Neural cell (in vitro differentiated cells): ENCODE results near the gene BMPR1B. TPM values are rescaled to one million over a fixed set of nuclear protein-coding genes. Genes with fewer than 3 reads are reported as not detected.

ENCODE experiments used
- H2AFZ ChIP-seq: fragments of 200-600, 300-800 bp; sonication (generic), shearing (Covaris generic); 2 replicates; pipeline ENCODE4 v1.6.0; 2014; ENCODE audit warnings: low read depth, mild to moderate bottlenecking, antibody characterized with exemption, low read length, moderate library complexity
- H3F3A ChIP-seq: fragments of 200-600 bp; shearing (Covaris generic); 2 replicates; pipeline ENCODE4 v1.6.1; 2016; ENCODE audit warnings: mild to moderate bottlenecking, moderate library complexity, mixed read lengths, antibody characterized with exemption, low read length; ENCODE audit not compliant: insufficient read depth, poor library complexity, severe bottlenecking
- H3K27ac ChIP-seq: fragments of 200-600, 300-800 bp; sonication (generic), shearing (Covaris generic); 2 replicates; pipeline ENCODE4 v1.5.1; 2014; ENCODE audit warnings: mild to moderate bottlenecking, low read length, moderate library complexity
- H3K27me3 ChIP-seq: fragments of 300-800, 200-600 bp; sonication (generic), shearing (Covaris generic); 2 replicates; pipeline ENCODE4 v1.6.0; 2014; ENCODE audit warnings: mild to moderate bottlenecking, low read depth, low read length, moderate library complexity; ENCODE audit not compliant: insufficient read depth
- H3K36me3 ChIP-seq: fragments of 300-800, 200-600 bp; sonication (generic), shearing (Covaris generic); 2 replicates; pipeline ENCODE4 v1.5.1; 2014; ENCODE audit warnings: mild to moderate bottlenecking, antibody characterized with exemption, low read length, moderate library complexity; ENCODE audit not compliant: insufficient read depth
- H3K4me2 ChIP-seq: fragments of 300-800, 200-600 bp; sonication (generic), shearing (Covaris generic); 2 replicates; pipeline ENCODE4 v1.6.0; 2014; ENCODE audit warnings: mild to moderate bottlenecking, low read length
- H3K4me3 ChIP-seq: fragments of 300-800, 200-600 bp; sonication (generic), shearing (Covaris generic); 2 replicates; pipeline ENCODE4 v1.5.1; 2014; ENCODE audit warnings: mild to moderate bottlenecking, low read length, moderate library complexity
- H3K79me2 ChIP-seq: fragments of 200-600 bp; shearing (Covaris generic); replicated peaks from 2 replicates; pipeline ENCODE4 v1.6.0; 2014; ENCODE audit warnings: mild to moderate bottlenecking, low read length, moderate library complexity; ENCODE audit not compliant: insufficient read depth
- H3K9ac ChIP-seq: fragments of 300-800, 200-600 bp; sonication (generic), shearing (Covaris generic); 2 replicates; pipeline ENCODE4 v1.6.1; 2016; ENCODE audit warnings: mild to moderate bottlenecking, low read length, mixed read lengths
- H3K9me2 ChIP-seq: fragments of 200-600 bp; shearing (Covaris generic); 2 replicates; pipeline ENCODE4 v1.6.1; 2016; ENCODE audit warnings: mild to moderate bottlenecking, low read length, mixed read lengths; ENCODE audit not compliant: insufficient read depth
- H3K9me3 ChIP-seq: fragments of 200-600, 300-800 bp; sonication (generic), shearing (Covaris generic); 2 replicates; pipeline ENCODE4 v1.6.1; 2016; ENCODE audit warnings: mild to moderate bottlenecking, mixed run types, low read length, moderate library complexity, mixed read lengths
- H4K20me1 ChIP-seq: fragments of 200-600 bp; shearing (Covaris generic); 2 replicates; pipeline ENCODE4 v1.6.1; 2016; ENCODE audit warnings: mild to moderate bottlenecking, mixed run types; ENCODE audit not compliant: insufficient read depth
- CTCF ChIP-seq: fragments of 450-650 bp; IDR thresholded peaks from 2 replicates; pipeline ENCODE4 v1.5.1; 2014; ENCODE audit warnings: antibody characterized with exemption, mild to moderate bottlenecking, moderate library complexity; ENCODE audit not compliant: poor library complexity, severe bottlenecking
- EP300 ChIP-seq: fragments of 450-650 bp; conservative IDR thresholded peaks from 2 replicates; pipeline ENCODE4 v1.6.1; 2014; ENCODE audit warnings: antibody characterized with exemption, mild to moderate bottlenecking, moderate library complexity; ENCODE audit not compliant: poor library complexity, severe bottlenecking
- EZH2 ChIP-seq: fragments of 200-600, 300-800 bp; shearing (Covaris generic), sonication (generic); IDR thresholded peaks from 2 replicates; pipeline ENCODE4 v1.6.1; 2014; ENCODE audit warnings: antibody characterized with exemption, low read length, borderline replicate concordance, mild to moderate bottlenecking; ENCODE audit not compliant: insufficient read depth, poor library complexity, severe bottlenecking
- MXI1 ChIP-seq: fragments of 450-650 bp; conservative IDR thresholded peaks from 2 replicates; pipeline ENCODE4 v1.6.1; 2014; ENCODE audit warnings: antibody characterized with exemption, mild to moderate bottlenecking; ENCODE audit not compliant: poor library complexity, severe bottlenecking
- POLR2AphosphoS5 ChIP-seq: IDR thresholded peaks from 2 replicates; pipeline ENCODE4 v1.6.1; 2012
- RAD21 ChIP-seq: fragments of 450-650 bp; conservative IDR thresholded peaks from 2 replicates; pipeline ENCODE4 v1.6.1; 2014; ENCODE audit warnings: antibody characterized with exemption, mild to moderate bottlenecking, moderate library complexity
- REST ChIP-seq: IDR thresholded peaks from 2 replicates; pipeline ENCODE4 v1.6.1; 2012; ENCODE audit warnings: borderline replicate concordance
- SMC3 ChIP-seq: fragments of 450-650 bp; conservative IDR thresholded peaks from 2 replicates; pipeline ENCODE4 v1.6.1; 2014; ENCODE audit warnings: antibody characterized with exemption, mild to moderate bottlenecking, moderate library complexity; ENCODE audit not compliant: poor library complexity
- TAF1 ChIP-seq: IDR thresholded peaks from 2 replicates; pipeline ENCODE4 v1.6.1; 2012; ENCODE audit warnings: low read depth
- polyA plus RNA-seq: library from polyadenylated mRNA; depleted of rRNA; stranded (reverse); fragments of >200 nt; gene quantifications from 2 replicates; pipeline ENCODE4 v1.2.3, GENCODE V29; 2014

The BMPR1B gene
- polyA plus RNA-seq, 1 donor from 2014 or later: 1.6 TPM

- no peaks in the 10 kb centered on the region for H3K9me2 ChIP-seq
- no peaks in the 10 kb centered on the region for H3F3A ChIP-seq
- H3K36me3 ChIP-seq: no peaks in the 10 kb centered on the region
- no peak overlapping the region for H3K4me2 ChIP-seq
- H3K27me3 ChIP-seq: no peaks in the 10 kb centered on the region
- H2AFZ ChIP-seq: no peak overlapping the region
- H3K9me3 ChIP-seq: no peaks in the 10 kb centered on the region
- no peak overlapping the region for H3K4me3 ChIP-seq
- no peaks in the 10 kb centered on the region for H3K79me2 ChIP-seq
- no peak overlapping the region for H3K27ac ChIP-seq
- no peaks in the 10 kb centered on the region for H4K20me1 ChIP-seq
- no peak for TF ChIP-seq CTCF
- H3K9ac ChIP-seq: no peak overlapping the region
Measured at GRCh38 chr4:95161781-95162469, 404.2 kb downstream of the BMPR1B start.

GRCh38 chr4:95162867-95163266 lies 405.1 kb downstream of the BMPR1B start:
- H3K9ac ChIP-seq: no peak overlapping the region
- no peak overlapping the region for H2AFZ ChIP-seq
- no peaks in the 10 kb centered on the region for H3K9me3 ChIP-seq
- no peaks in the 10 kb centered on the region for H3K36me3 ChIP-seq
- H3K79me2 ChIP-seq: no peaks in the 10 kb centered on the region
- H3K27me3 ChIP-seq: no peaks in the 10 kb centered on the region
- no peaks in the 10 kb centered on the region for H3F3A ChIP-seq
- no peak overlapping the region for H3K4me3 ChIP-seq
- no peaks in the 10 kb centered on the region for H4K20me1 ChIP-seq
- H3K27ac ChIP-seq: no peak overlapping the region
- TF ChIP-seq RAD21 (no peak), EP300 (no peak), POLR2AphosphoS5 (no peak), REST (no peak), MXI1 (no peak), TAF1 (no peak)
- H3K4me2 ChIP-seq: no peak overlapping the region
- H3K9me2 ChIP-seq: no peaks in the 10 kb centered on the region

- no peak overlapping the region for H3K4me2 ChIP-seq
- H2AFZ ChIP-seq: no peak overlapping the region
Measured at GRCh38 chr4:95165926-95166524, 408.3 kb downstream of the BMPR1B start.

More at GRCh38 chr4:95165926-95166524, 408.3 kb downstream of the BMPR1B start:
- no peaks in the 10 kb centered on the region for H3K27me3 ChIP-seq
- no peaks in the 10 kb centered on the region for H4K20me1 ChIP-seq
- no peak overlapping the region for H3K4me3 ChIP-seq
- H3K9me2 ChIP-seq: no peaks in the 10 kb centered on the region
- no peaks in the 10 kb centered on the region for H3F3A ChIP-seq
- peak; percentile 94 for TF ChIP-seq RAD21
- no peak for TF ChIP-seq POLR2AphosphoS5
- TF ChIP-seq MXI1: no peak
- TF ChIP-seq EZH2: no peak
- TF ChIP-seq TAF1: no peak
- no peak for TF ChIP-seq EP300
- TF ChIP-seq CTCF: peak; percentile 85
- peak; percentile 93 for TF ChIP-seq SMC3
- TF ChIP-seq REST: no peak
- no peak overlapping the region for H3K9ac ChIP-seq
- no peaks in the 10 kb centered on the region for H3K79me2 ChIP-seq
- H3K9me3 ChIP-seq: no peaks in the 10 kb centered on the region
- H3K36me3 ChIP-seq: no peaks in the 10 kb centered on the region
- H3K27ac ChIP-seq: no peak overlapping the region
